Endothelial cell of umbilical vein (primary cell): ENCODE results near the gene ANGPTL4. TPM values are rescaled to one million over a fixed set of nuclear protein-coding genes. Genes with fewer than 3 reads are reported as not detected.

ENCODE experiments used
- BruUV-seq: library from RNA; stranded (reverse); fragments of 400-500 nt; replicated peaks from 2 replicates; lab custom pipeline; 2021; lab: Mats Ljungman, UMichigan
- CTCF ChIA-PET: fragments of 300-600, 350-600 bp; sonication (Branson Sonifier 250); formaldehyde crosslinking; loops from one replicate; lab custom pipeline; 2021; ENCODE audit warnings: antibody characterized with exemption, inconsistent platforms; lab: Charles Lee
- POLR2A ChIA-PET: fragments of 300-600, 350-600 bp; sonication (Branson Sonifier 250); formaldehyde crosslinking; loops from one replicate; lab custom pipeline; 2021; ENCODE audit warnings: antibody characterized with exemption, inconsistent platforms; lab: Charles Lee
- DNase-seq: peaks from one replicate; pipeline ENCODE4 v3.0.0-alpha.2; 2011; ENCODE audit warnings: low read depth, low spot score
- FAIRE-seq: peaks from 2 replicates; lab custom pipeline; 2011; peaks lifted over from hg19 to GRCh38; lab: Jason Lieb, UNC
- H2AFZ ChIP-seq: 2 replicates; pipeline ENCODE4 v1.6.0; 2012; ENCODE audit warnings: low read depth, low read length, control low read depth, inconsistent platforms
- H3K27ac ChIP-seq: 2 replicates; pipeline ENCODE4 v1.5.1; 2011; ENCODE audit warnings: low read depth, mild to moderate bottlenecking, control low read depth, low read length, moderate library complexity; ENCODE audit not compliant: insufficient read depth
- H3K27me3 ChIP-seq, 2 experiments: 2 replicates each; pipeline versions ENCODE4 v1.6.0 to v1.6.1; 2011; ENCODE audit warnings: low read length in 2 of 2, mixed read lengths in 1 of 2; ENCODE audit not compliant: control insufficient read depth in 2 of 2, insufficient read depth in 2 of 2
- H3K36me3 ChIP-seq, 2 experiments: 2 replicates in 1 of 2; 3 replicates in 1 of 2; pipeline ENCODE4 v1.5.1; 2011; ENCODE audit warnings: low read length in 2 of 2, mild to moderate bottlenecking in 1 of 2, moderate library complexity in 1 of 2; ENCODE audit not compliant: control insufficient read depth in 2 of 2, insufficient read depth in 2 of 2; ENCODE audit errors: extremely low read depth in 1 of 2
- H3K4me1 ChIP-seq: 3 replicates; pipeline ENCODE4 v1.5.1; 2011; ENCODE audit warnings: mild to moderate bottlenecking, low read length; ENCODE audit not compliant: control insufficient read depth, insufficient read depth; ENCODE audit errors: extremely low read depth
- H3K4me2 ChIP-seq: 2 replicates; pipeline ENCODE4 v1.6.1; 2011; ENCODE audit warnings: low read length, control low read depth, mixed read lengths; ENCODE audit not compliant: insufficient read depth
- H3K4me3 ChIP-seq, 3 experiments: fragments of 200-600 bp in 1 of 3; sonication (generic), shearing (Covaris generic) in 1 of 3; replicated peaks in 1 of 3; 2 replicates each; pipeline ENCODE4 v1.5.1; 2011 to 2016; ENCODE audit warnings: control low read depth in 3 of 3, low read length in 3 of 3, mild to moderate bottlenecking in 2 of 3, inconsistent platforms in 1 of 3, low read depth in 1 of 3, moderate library complexity in 1 of 3; ENCODE audit not compliant: insufficient read depth in 1 of 3
- H3K79me2 ChIP-seq: 2 replicates; pipeline ENCODE4 v1.6.0; 2012; ENCODE audit warnings: low read length, inconsistent platforms; ENCODE audit not compliant: control insufficient read depth, insufficient read depth
- H3K9ac ChIP-seq: replicated peaks from 2 replicates; pipeline ENCODE3; 2011; ENCODE audit warnings: low read length, control low read depth; ENCODE audit not compliant: insufficient read depth; ENCODE audit errors: extremely low read depth
- H3K9me1 ChIP-seq: replicated peaks from 3 replicates; pipeline ENCODE4 v1.6.0; 2011; ENCODE audit warnings: mild to moderate bottlenecking, low read length; ENCODE audit not compliant: control insufficient read depth, insufficient read depth; ENCODE audit errors: extremely low read depth
- H3K9me3 ChIP-seq: replicated peaks from 2 replicates; pipeline ENCODE4 v1.5.1; 2012; ENCODE audit warnings: low read length, inconsistent platforms; ENCODE audit not compliant: control insufficient read depth, insufficient read depth
- H4K20me1 ChIP-seq: replicated peaks from 2 replicates; pipeline ENCODE3; 2011; ENCODE audit warnings: mild to moderate bottlenecking, low read length; ENCODE audit not compliant: control insufficient read depth, insufficient read depth; ENCODE audit errors: extremely low read depth
- CTCF ChIP-seq, 2 donors: IDR thresholded peaks; 1 replicate in 1 of 2; 2 replicates in 1 of 2; pipeline ENCODE4 v1.5.1; 2011; ENCODE audit warnings: low read length in 2 of 2, mild to moderate bottlenecking in 2 of 2, moderate library complexity in 2 of 2, control low read depth in 1 of 2, inconsistent platforms in 1 of 2, low read depth in 1 of 2; ENCODE audit not compliant: insufficient read depth in 1 of 2; ENCODE audit errors: extremely low read depth in 1 of 2
- EZH2 ChIP-seq: IDR thresholded peaks from 2 replicates; pipeline ENCODE4 v1.6.1; 2012; ENCODE audit warnings: borderline replicate concordance, low read depth, mild to moderate bottlenecking, moderate library complexity, low read length, inconsistent platforms; ENCODE audit not compliant: severe bottlenecking
- FOS ChIP-seq: IDR thresholded peaks from 2 replicates; pipeline ENCODE4 v1.6.1; 2011; ENCODE audit warnings: mild to moderate bottlenecking, low read length, moderate library complexity, borderline replicate concordance; ENCODE audit not compliant: insufficient read depth
- GATA2 ChIP-seq: IDR thresholded peaks from 2 replicates; pipeline ENCODE4 v1.7.0; 2011; ENCODE audit warnings: low read depth, mild to moderate bottlenecking, moderate library complexity, mixed read lengths, low read length; ENCODE audit not compliant: insufficient read length, insufficient read depth
- JUN ChIP-seq: IDR thresholded peaks from 2 replicates; pipeline ENCODE4 v1.6.1; 2011; ENCODE audit warnings: borderline replicate concordance, low read depth; ENCODE audit not compliant: insufficient read length, insufficient read depth
- dilution Hi-C: fragments of 300-500 bp; cut with MboI; formaldehyde crosslinking; loops from one replicate; pipeline ENCODE4 v1.15.0; 2019; ENCODE audit warnings: low sequenced_read_pairs; ENCODE audit not compliant: extremely low pct_ligation_motif_present
- intact Hi-C: fragments of 100-400 bp; cut with micrococcal nuclease; formaldehyde crosslinking; loops from one replicate; pipeline ENCODE4 v1.10.0; 2022
- polyA plus RNA-seq, 4 experiments: library from polyadenylated mRNA; depleted of rRNA in 3 of 4; stranded (reverse) in 3 of 4; unstranded in 1 of 4; fragments of >200 nt; gene quantifications; 2 replicates each; pipeline versions ENCODE4 v1.2.1 to v1.2.3, GENCODE V29; 2011 to 2012; ENCODE audit warnings: missing spikeins in 1 of 4
- total RNA-seq: library from RNA; stranded (reverse); gene quantifications from 2 replicates; pipeline ENCODE4 v1.2.3, GENCODE V29; 2021

ANGPTL4 gene
- total and polyA plus RNA-seq, 2 donors (not counting 3 experiments of a cell fraction or from before 2014, with no cell fraction given) = 3.9 to 14.1 TPM

DNA sequence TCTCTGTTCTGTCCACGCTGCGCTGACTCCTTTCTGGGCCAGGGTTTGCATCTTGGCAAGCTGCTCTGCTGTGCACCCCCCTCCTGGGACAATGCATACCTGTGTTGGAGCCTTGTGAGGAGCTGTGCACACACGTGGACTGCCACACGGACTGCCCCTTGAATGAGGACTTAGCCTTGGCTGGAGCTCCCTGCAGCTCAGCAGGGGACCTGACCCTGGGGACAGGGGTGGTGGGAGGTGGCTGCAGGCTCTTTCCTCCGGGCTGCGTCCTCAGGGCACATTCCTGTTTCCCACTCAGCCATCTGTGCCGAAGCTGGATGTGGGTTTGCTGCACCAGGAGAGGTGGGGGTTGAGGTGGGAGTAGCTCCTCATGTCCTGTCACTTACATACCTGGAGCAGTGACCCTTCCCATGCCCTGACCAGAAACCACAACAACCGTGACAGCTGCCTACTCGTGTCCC is 34.4 kb downstream of the ANGPTL4 start:
- TF ChIP-seq JUN (no peak), CTCF (IDR thresholded peaks at IDR 0.05; ENCODE audit: extremely low read depth in 1 of 2, insufficient read depth in 1 of 2, low read depth in 1 of 2, low read length in 2 of 2) (no peak), GATA2 (no peak), EZH2 (no peak), FOS (no peak)
- peaks cover 20% of the 10 kb centered on the region for H3K4me1 ChIP-seq
- H3K79me2 ChIP-seq = peaks cover 39% of the 10 kb centered on the region
- no peak overlapping the region for H3K27ac ChIP-seq
- H4K20me1 ChIP-seq = no peaks in the 10 kb centered on the region
- intact Hi-C loops (loop anchor here (2.0 kb wide), 1 partner anchor 68 kb away; no protein-coding TSS in a partner anchor), dilution Hi-C loops (no loop called here)
- no peak overlapping the region for H2AFZ ChIP-seq
- peaks cover 0 to 18% of the 10 kb centered on the region in 2 experiments for H3K36me3 ChIP-seq
- no peak overlapping the region for H3K4me2 ChIP-seq
- no TSS peak for BruUV-seq
- POLR2A ChIA-PET = interaction anchor here (1.2 kb wide), 1 partner anchor 43 kb away, joined by 3 read pairs; no protein-coding TSS in a partner anchor
- CTCF ChIA-PET = interaction anchor here (0.9 to 4.0 kb wide), 7 partner anchors 8 to 50 kb away, joined by 3 to 79 read pairs (median 5); partner anchors contain the start of genes ANGPTL4, MARCHF2 and RAB11B
- no peak overlapping the region for H3K9ac ChIP-seq
- no peaks in the 10 kb centered on the region for H3K9me3 ChIP-seq
- no peaks in the 10 kb centered on the region for H3K9me1 ChIP-seq
- H3K27me3 ChIP-seq = no peaks in the 10 kb centered on the region
- H3K4me3 ChIP-seq = no peak overlapping the region
- FAIRE-seq (no peak), DNase-seq (no peak)
